ENCODE data around the gene PHEX.

Gene PHEX

GRCh38 chrX:22078117-22078516 lies 46.0 kb downstream of the PHEX start:
- no peak for TF ChIP-seq CTCF (IDR thresholded peaks at IDR 0.05; ENCODE audit: insufficient read depth, missing control alignments)
- DNase-seq (ENCODE audit: insufficient read length, low spot score) (no peak), FAIRE-seq (no peak)

GRCh38 chrX:22081475-22082092 lies 49.5 kb downstream of the PHEX start:
- no peak for DNase-seq (ENCODE audit: insufficient read length, low spot score)
- FAIRE-seq = no peak
- peak; percentile 50 for TF ChIP-seq CTCF (IDR thresholded peaks at IDR 0.05; ENCODE audit: insufficient read depth, missing control alignments)

DNA sequence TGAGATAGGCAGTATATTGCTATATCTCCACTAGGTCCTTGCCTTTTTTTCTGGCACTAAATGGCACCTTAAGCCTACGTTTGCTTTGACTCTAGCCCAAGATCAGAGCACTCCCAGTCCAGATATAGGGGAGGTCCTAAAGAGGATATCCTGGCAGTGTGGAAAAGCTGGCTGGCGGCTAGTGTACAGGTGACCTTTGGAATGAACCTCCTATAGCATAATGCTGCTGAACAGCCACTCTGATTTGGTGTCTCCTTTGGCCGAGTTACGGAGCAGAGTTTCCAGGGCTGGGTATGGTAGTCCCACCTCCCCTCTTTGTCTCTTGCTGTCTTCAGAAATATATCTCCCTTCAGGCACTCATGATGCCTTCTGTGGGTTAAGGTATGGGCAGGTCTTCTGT lies 53.9 kb downstream of the PHEX start:
- DNase-seq (ENCODE audit: insufficient read length, low spot score) (no peak), FAIRE-seq (no peak)
- no peak for TF ChIP-seq CTCF (IDR thresholded peaks at IDR 0.05; ENCODE audit: insufficient read depth, missing control alignments)

DNA sequence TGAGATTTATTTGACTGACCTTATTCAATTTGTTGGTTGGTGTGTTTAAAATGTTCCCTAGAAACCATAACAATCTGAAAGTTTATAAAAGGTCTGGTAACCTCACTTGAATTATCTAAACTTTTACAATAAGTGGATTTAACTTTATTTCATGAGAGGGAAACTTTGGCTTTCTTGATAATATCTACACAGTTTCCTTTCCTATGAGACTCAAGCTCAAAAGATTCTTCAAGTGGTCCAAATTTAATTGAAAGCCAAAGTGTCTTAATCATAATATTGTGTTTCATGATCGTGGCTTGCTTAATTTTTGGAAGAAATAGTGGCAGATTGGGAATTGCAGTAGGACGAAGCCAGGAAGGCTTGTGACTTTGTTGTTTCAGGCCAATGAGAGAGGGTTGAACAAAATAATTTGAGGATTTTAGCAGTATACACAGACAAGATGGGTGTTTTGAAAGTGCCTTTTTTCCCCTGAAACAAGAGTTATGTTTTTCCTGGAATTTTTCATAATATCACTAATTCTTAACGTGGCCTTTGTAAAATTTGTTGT lies 55.0 kb downstream of the PHEX start:
- TF ChIP-seq CTCF (IDR thresholded peaks at IDR 0.05; ENCODE audit: insufficient read depth, missing control alignments) = no peak
- no peak for FAIRE-seq
- no peak for DNase-seq (ENCODE audit: insufficient read length, low spot score)

GRCh38 chrX:22088326-22088725 lies 56.2 kb downstream of the PHEX start:
- TF ChIP-seq CTCF (IDR thresholded peaks at IDR 0.05; ENCODE audit: insufficient read depth, missing control alignments) = no peak
- DNase-seq (ENCODE audit: insufficient read length, low spot score) (no peak), FAIRE-seq (no peak)

GRCh38 chrX:22090181-22090580 lies 58.1 kb downstream of the PHEX start:
- FAIRE-seq (no peak), DNase-seq (ENCODE audit: insufficient read length, low spot score) (no peak)
- no peak for TF ChIP-seq CTCF (IDR thresholded peaks at IDR 0.05; ENCODE audit: insufficient read depth, missing control alignments)

DNA sequence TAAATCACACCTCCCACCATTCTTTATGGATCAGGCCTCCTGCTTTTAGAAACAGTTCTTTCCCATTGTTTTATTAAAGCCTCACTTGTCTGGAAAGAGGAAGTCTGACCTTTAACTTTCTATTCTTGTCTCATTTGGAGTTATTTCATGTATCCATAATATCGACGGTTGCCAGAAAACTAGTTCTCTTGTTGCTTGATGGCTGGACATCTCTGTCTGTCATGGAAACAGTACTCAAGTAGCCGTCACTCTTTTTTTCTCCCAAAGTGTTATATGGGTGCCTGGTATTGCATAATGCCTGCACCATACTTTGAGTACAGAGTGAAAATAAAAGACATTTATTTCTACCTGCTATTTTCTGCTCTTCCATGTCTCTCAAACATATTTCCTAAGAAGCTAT lies 61.4 kb downstream of the PHEX start:
- TF ChIP-seq CTCF (IDR thresholded peaks at IDR 0.05; ENCODE audit: insufficient read depth, missing control alignments) = no peak
- no peak for DNase-seq (ENCODE audit: insufficient read length, low spot score)
- no peak for FAIRE-seq
